ENCODE data around the gene MAGI3.

DNA sequence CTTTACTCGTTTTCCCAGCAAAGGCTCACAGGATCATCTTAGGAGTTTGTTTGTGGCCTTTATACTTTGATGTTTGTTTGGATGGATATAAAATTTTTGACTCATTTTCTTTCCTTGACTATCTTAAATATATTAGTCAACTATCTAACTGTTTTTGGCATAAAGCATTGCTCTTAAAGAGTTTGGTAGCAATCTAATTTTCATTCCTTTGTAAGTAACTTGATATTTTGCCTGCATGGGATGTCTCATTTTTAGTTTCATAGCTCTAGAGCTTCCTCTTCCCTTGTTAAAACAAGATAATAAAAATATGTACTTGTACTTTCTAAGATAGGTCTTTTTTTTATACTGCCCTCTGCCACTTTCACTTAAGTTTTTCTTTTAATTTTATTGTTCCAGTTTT lies 161.9 kb downstream of the MAGI3 start:
- TF ChIP-seq POLR2A (IDR thresholded peaks at IDR 0.05; ENCODE audit: extremely low read depth, insufficient read length): no peak
- TF ChIP-seq, protein P1, sequence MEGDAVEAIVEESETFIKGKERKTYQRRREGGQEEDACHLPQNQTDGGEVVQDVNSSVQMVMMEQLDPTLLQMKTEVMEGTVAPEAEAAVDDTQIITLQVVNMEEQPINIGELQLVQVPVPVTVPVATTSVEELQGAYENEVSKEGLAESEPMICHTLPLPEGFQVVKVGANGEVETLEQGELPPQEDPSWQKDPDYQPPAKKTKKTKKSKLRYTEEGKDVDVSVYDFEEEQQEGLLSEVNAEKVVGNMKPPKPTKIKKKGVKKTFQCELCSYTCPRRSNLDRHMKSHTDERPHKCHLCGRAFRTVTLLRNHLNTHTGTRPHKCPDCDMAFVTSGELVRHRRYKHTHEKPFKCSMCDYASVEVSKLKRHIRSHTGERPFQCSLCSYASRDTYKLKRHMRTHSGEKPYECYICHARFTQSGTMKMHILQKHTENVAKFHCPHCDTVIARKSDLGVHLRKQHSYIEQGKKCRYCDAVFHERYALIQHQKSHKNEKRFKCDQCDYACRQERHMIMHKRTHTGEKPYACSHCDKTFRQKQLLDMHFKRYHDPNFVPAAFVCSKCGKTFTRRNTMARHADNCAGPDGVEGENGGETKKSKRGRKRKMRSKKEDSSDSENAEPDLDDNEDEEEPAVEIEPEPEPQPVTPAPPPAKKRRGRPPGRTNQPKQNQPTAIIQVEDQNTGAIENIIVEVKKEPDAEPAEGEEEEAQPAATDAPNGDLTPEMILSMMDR (IDR thresholded peaks at IDR 0.05; ENCODE audit: low read depth, low read length): no peak
- TF ChIP-seq MAX (IDR thresholded peaks at IDR 0.05; ENCODE audit: low read depth, low read length): no peak
